H1 (cell line): Measurements from ENCODE around the gene ZDHHC24. TPM values are rescaled to one million over a fixed set of nuclear protein-coding genes. Genes with fewer than 3 reads are reported as not detected.

Experiments used
- CTCF ChIA-PET: fragments of 300-600 bp; sonication (Branson Sonifier 250); formaldehyde crosslinking; loops from one replicate; lab custom pipeline; 2021; ENCODE audit not compliant: partially characterized antibody; lab: Charles Lee
- POLR2A ChIA-PET: fragments of 300-600 bp; sonication (Branson Sonifier 250); formaldehyde crosslinking; loops from one replicate; lab custom pipeline; 2021; ENCODE audit warnings: inconsistent platforms; ENCODE audit not compliant: partially characterized antibody; lab: Charles Lee
- DNase-seq, 2 experiments: peaks; one replicate each; pipeline versions ENCODE4 v3.0.0 to v3.0.0-alpha.2; 2010 to 2022; ENCODE audit warnings: low spot score in 2 of 2, low read depth in 1 of 2, mixed read lengths in 1 of 2
- FAIRE-seq: peaks from 2 replicates; lab custom pipeline; 2011; peaks lifted over from hg19 to GRCh38; lab: Jason Lieb, UNC
- H2AFZ ChIP-seq: 2 replicates; pipeline ENCODE4 v1.8.1; 2012; ENCODE audit warnings: low read length, inconsistent platforms
- H2AK5ac ChIP-seq: 2 replicates; pipeline ENCODE4 v1.6.1; 2013; ENCODE audit warnings: low read depth, low read length
- H2BK120ac ChIP-seq: replicated peaks from 2 replicates; pipeline ENCODE3; 2013; ENCODE audit warnings: low read depth, low read length, inconsistent platforms
- H2BK12ac ChIP-seq: 2 replicates; pipeline ENCODE4 v1.6.1; 2013; ENCODE audit warnings: low read depth, low read length
- H2BK15ac ChIP-seq: 2 replicates; pipeline ENCODE4 v1.6.1; 2013; ENCODE audit warnings: low read length
- H2BK20ac ChIP-seq: 2 replicates; pipeline ENCODE4 v1.6.1; 2013; ENCODE audit warnings: low read length
- H2BK5ac ChIP-seq: 2 replicates; pipeline ENCODE4 v1.6.1; 2013; ENCODE audit warnings: low read depth, low read length
- H3K14ac ChIP-seq: 2 replicates; pipeline ENCODE4 v1.6.1; 2013; ENCODE audit warnings: inconsistent platforms; ENCODE audit not compliant: insufficient read length
- H3K18ac ChIP-seq: 2 replicates; pipeline ENCODE4 v1.6.1; 2013; ENCODE audit warnings: low read length; ENCODE audit errors: extremely low read depth
- H3K23ac ChIP-seq: 2 replicates; pipeline ENCODE4 v1.6.1; 2013; ENCODE audit warnings: inconsistent platforms; ENCODE audit not compliant: insufficient read length
- H3K23me2 ChIP-seq: 2 replicates; pipeline ENCODE4 v1.6.1; 2013; ENCODE audit warnings: low read depth, low read length
- H3K27ac ChIP-seq: 2 replicates; pipeline ENCODE4 v1.6.1; 2011; ENCODE audit warnings: low read depth, low read length, inconsistent platforms
- H3K27me3 ChIP-seq, 4 experiments: replicated peaks in 1 of 4; 1 replicate in 1 of 4; 2 replicates in 3 of 4; pipeline versions ENCODE4 v1.6.1 to v1.8.1; 2011 to 2013; ENCODE audit warnings: low read length in 3 of 4, mild to moderate bottlenecking in 3 of 4, inconsistent platforms in 2 of 4, mixed read lengths in 2 of 4, moderate library complexity in 1 of 4; ENCODE audit not compliant: control insufficient read depth in 3 of 4, insufficient read depth in 3 of 4; ENCODE audit errors: extremely low read depth in 1 of 4
- H3K36me3 ChIP-seq, 4 experiments: 2 replicates each; pipeline versions ENCODE4 v1.6.1 to v1.8.1; 2011 to 2013; ENCODE audit warnings: mild to moderate bottlenecking in 4 of 4, low read length in 3 of 4, moderate library complexity in 2 of 4, control low read depth in 1 of 4, inconsistent platforms in 1 of 4; ENCODE audit not compliant: insufficient read depth in 4 of 4, control insufficient read depth in 2 of 4
- H3K4ac ChIP-seq: replicated peaks from 2 replicates; pipeline ENCODE3; 2013; ENCODE audit warnings: low read length, low read depth, mixed read lengths, inconsistent platforms; ENCODE audit not compliant: insufficient read length
- H3K4me1 ChIP-seq, 4 experiments: replicated peaks in 1 of 4; 1 replicate in 1 of 4; 2 replicates in 3 of 4; pipeline versions ENCODE4 v1.6.1 to v1.8.1; 2011 to 2013; ENCODE audit warnings: low read length in 3 of 4, inconsistent platforms in 2 of 4, mixed read lengths in 1 of 4; ENCODE audit not compliant: insufficient read depth in 4 of 4, control insufficient read depth in 3 of 4
- H3K4me2 ChIP-seq, 2 experiments: 2 replicates each; pipeline versions ENCODE4 v1.6.1 to v1.8.1; 2011 to 2013; ENCODE audit warnings: low read depth in 2 of 2, low read length in 2 of 2, control low read depth in 1 of 2, inconsistent platforms in 1 of 2, mild to moderate bottlenecking in 1 of 2; ENCODE audit not compliant: insufficient read depth in 1 of 2
- H3K4me3 ChIP-seq, 4 experiments: fragments of 200-600, 300-600 bp in 1 of 4; sonication (generic), shearing (Covaris generic), sonication (Bioruptor Twin) in 1 of 4; 2 replicates each; pipeline versions ENCODE4 v1.5.1 to v1.8.1; 2011 to 2016; ENCODE audit warnings: low read length in 4 of 4, low read depth in 3 of 4, control low read depth in 2 of 4, inconsistent platforms in 2 of 4, mild to moderate bottlenecking in 2 of 4, mixed read lengths in 1 of 4, moderate library complexity in 1 of 4; ENCODE audit not compliant: insufficient read depth in 2 of 4; ENCODE audit errors: extremely low read depth in 1 of 4
- H3K56ac ChIP-seq: replicated peaks from 2 replicates; pipeline ENCODE3; 2013; ENCODE audit warnings: low read depth, mild to moderate bottlenecking, mixed read lengths, low read length, inconsistent platforms; ENCODE audit not compliant: insufficient read length
- H3K79me1 ChIP-seq: 2 replicates; pipeline ENCODE4 v1.6.1; 2013; ENCODE audit warnings: low read depth, low read length, control low read depth
- H3K79me2 ChIP-seq, 2 experiments: 2 replicates each; pipeline versions ENCODE4 v1.6.1 to v1.8.1; 2012 to 2013; ENCODE audit warnings: low read length in 2 of 2, mild to moderate bottlenecking in 2 of 2, inconsistent platforms in 1 of 2; ENCODE audit not compliant: insufficient read depth in 2 of 2, control insufficient read depth in 1 of 2
- H3K9ac ChIP-seq, 4 experiments: replicated peaks in 1 of 4; 1 replicate in 1 of 4; 2 replicates in 3 of 4; pipeline versions ENCODE4 v1.6.1 to v1.8.1; 2011 to 2013; ENCODE audit warnings: low read depth in 3 of 4, low read length in 3 of 4, control low read depth in 2 of 4, mild to moderate bottlenecking in 2 of 4, moderate library complexity in 2 of 4, inconsistent platforms in 1 of 4; ENCODE audit errors: extremely low read depth in 1 of 4
- H3K9me3 ChIP-seq, 2 experiments: 2 replicates each; pipeline versions ENCODE4 v1.6.1 to v1.8.1; 2012 to 2013; ENCODE audit warnings: mild to moderate bottlenecking in 2 of 2, moderate library complexity in 2 of 2, control low read depth in 1 of 2, inconsistent platforms in 1 of 2, low read depth in 1 of 2, low read length in 1 of 2, mixed read lengths in 1 of 2; ENCODE audit not compliant: insufficient read depth in 2 of 2
- H4K20me1 ChIP-seq, 2 experiments: replicated peaks in 1 of 2; 2 replicates each; pipeline versions ENCODE3 to v1.8.1; 2011 to 2013; ENCODE audit warnings: inconsistent platforms in 2 of 2, low read length in 2 of 2, mild to moderate bottlenecking in 1 of 2; ENCODE audit not compliant: insufficient read depth in 2 of 2, control insufficient read depth in 1 of 2
- H4K5ac ChIP-seq: 2 replicates; pipeline ENCODE4 v1.6.1; 2013; ENCODE audit warnings: low read length, low read depth, mixed read lengths, inconsistent platforms; ENCODE audit not compliant: insufficient read length
- H4K8ac ChIP-seq: 2 replicates; pipeline ENCODE4 v1.8.0; 2013; ENCODE audit warnings: mild to moderate bottlenecking, moderate library complexity, low read length, inconsistent platforms; ENCODE audit not compliant: insufficient read depth; ENCODE audit errors: extremely low read depth
- H4K91ac ChIP-seq: replicated peaks from 2 replicates; pipeline ENCODE3; 2013; ENCODE audit warnings: low read length, mixed read lengths, inconsistent platforms; ENCODE audit not compliant: insufficient read length
- CBX8 ChIP-seq: fragments of 300-800, 300-1000 bp; sonication (generic); IDR thresholded peaks from 2 replicates; pipeline ENCODE4 v1.7.1; 2016; ENCODE audit warnings: low read depth, low read length, borderline replicate concordance
- EP300 ChIP-seq, 2 experiments: IDR thresholded peaks; 1 replicate in 1 of 2; 2 replicates in 1 of 2; pipeline ENCODE4 v1.6.1; 2011 to 2012; ENCODE audit warnings: low read depth in 2 of 2, low read length in 2 of 2, mild to moderate bottlenecking in 2 of 2, borderline replicate concordance in 1 of 2, inconsistent platforms in 1 of 2, moderate library complexity in 1 of 2
- FOSL1 ChIP-seq: IDR thresholded peaks from 2 replicates; pipeline ENCODE4 v1.6.1; 2011; ENCODE audit warnings: mild to moderate bottlenecking, low read depth, low read length, moderate library complexity; ENCODE audit not compliant: insufficient read depth
- KDM4A ChIP-seq: IDR thresholded peaks from one replicate; pipeline ENCODE4 v1.7.1; 2012; ENCODE audit warnings: low read depth, mild to moderate bottlenecking, moderate library complexity, low read length, inconsistent platforms; ENCODE audit not compliant: severe bottlenecking
- RAD21 ChIP-seq, 2 experiments: IDR thresholded peaks in 1 of 2; conservative IDR thresholded peaks in 1 of 2; 2 replicates each; pipeline ENCODE4 v1.6.1; 2011; ENCODE audit warnings: low read depth in 2 of 2, low read length in 2 of 2, improper control_type of control experiment in 1 of 2, inconsistent platforms in 1 of 2, mild to moderate bottlenecking in 1 of 2, moderate library complexity in 1 of 2
- RNF2 ChIP-seq: fragments of 200-900, 300-1000 bp; sonication (generic); IDR thresholded peaks from 2 replicates; pipeline ENCODE4 v1.7.1; 2016; ENCODE audit warnings: borderline replicate concordance, low read depth, mild to moderate bottlenecking, antibody characterized with exemption, low read length; ENCODE audit not compliant: poor library complexity, severe bottlenecking; ENCODE audit errors: missing control alignments
- SIX5 ChIP-seq: IDR thresholded peaks from 2 replicates; pipeline ENCODE4 v1.6.1; 2011; ENCODE audit warnings: mild to moderate bottlenecking, low read depth, low read length
- TBP ChIP-seq: IDR thresholded peaks from 2 replicates; pipeline ENCODE4 v1.6.1; 2011; ENCODE audit warnings: low read depth, low read length, improper control_type of control experiment
- WGBS, 2 experiments: shearing (Covaris generic) in 1 of 2; methylation state at CpG; one replicate each; pipeline versions ENCODE4 v1.1.6 to v1.1.7; 2013 to 2015; ENCODE audit warnings: low lambda C conversion rate in 2 of 2, mixed read lengths in 2 of 2, inconsistent platforms in 1 of 2, low coverage in 1 of 2, missing lambda C conversion rate in 1 of 2; ENCODE audit not compliant: insufficient replicate concordance in 2 of 2, insufficient coverage in 1 of 2, insufficient read length in 1 of 2; ENCODE audit errors: extremely low coverage in 1 of 2, missing lambda C conversion rate in 1 of 2; 5-methylcytosine and 5-hydroxymethylcytosine counted together
- polyA plus RNA-seq, 7 experiments: library from polyadenylated mRNA; depleted of rRNA in 3 of 7; stranded (reverse) in 5 of 7; unstranded in 2 of 7; fragments of >200 nt in 5 of 7; fragments of 200-250 nt in 2 of 7; gene quantifications; 1 replicate in 5 of 7; 2 replicates in 1 of 7; 4 replicates in 1 of 7; pipeline versions ENCODE4 v1.2.1 to v1.2.3, GENCODE V29; 2011 to 2013; ENCODE audit warnings: missing spikeins in 2 of 7, mixed read lengths in 2 of 7
- total RNA-seq: library from RNA; stranded (reverse); fragmentation: NEBNext Ultra II Directional; extraction: Animal tissue kit (Norgen Biotek cat#: 25700); gene quantifications from 2 replicates; pipeline ENCODE4 v1.2.1, GENCODE V29; 2021
- TF ChIP-seq, protein P1 (sequence below): IDR thresholded peaks from 2 replicates; pipeline ENCODE4 v1.6.1; 2012; ENCODE audit warnings: inconsistent platforms
- TF ChIP-seq, protein P2 (sequence below): IDR thresholded peaks from 2 replicates; pipeline ENCODE4 v1.6.1; 2011; ENCODE audit warnings: low read depth, mild to moderate bottlenecking, low read length; ENCODE audit not compliant: insufficient read depth

ZDHHC24 gene
- total and polyA plus RNA-seq, 2 of the 8 experiments (the other 6 are each of a cell fraction or from before 2014, with no cell fraction given), result 8.4 to 9.7 TPM

DNA sequence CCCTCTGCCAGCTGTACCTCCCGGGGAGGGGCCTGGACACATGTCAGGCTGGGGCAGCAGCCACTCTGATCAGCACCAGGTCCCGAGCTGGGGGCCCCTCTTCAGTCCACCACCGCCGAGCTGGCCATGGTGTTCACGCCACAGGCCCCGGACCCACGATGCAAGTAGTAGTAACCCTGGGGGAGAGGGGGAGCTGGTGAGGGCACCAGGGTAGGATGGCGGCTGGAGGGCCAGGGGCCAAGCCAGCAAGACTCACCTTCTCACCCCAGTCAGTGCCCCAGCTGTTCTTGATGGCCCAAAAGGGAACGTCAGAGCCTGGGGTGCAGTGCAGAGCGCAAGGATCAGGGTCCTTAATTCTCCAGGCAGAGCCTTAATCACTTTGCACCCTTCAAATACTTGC is 18.0 kb upstream of the ZDHHC24 start:
- no peaks in the 10 kb centered on the region for H3K79me1 ChIP-seq
- DNase-seq, result no peak
- no peak for FAIRE-seq
- no peak overlapping the region for H2BK12ac ChIP-seq
- H3K4me2 ChIP-seq, result no peak overlapping the region
- H3K23me2 ChIP-seq, result no peaks in the 10 kb centered on the region
- no peak overlapping the region for H4K8ac ChIP-seq
- H3K4ac ChIP-seq, result no peak overlapping the region
- no peaks in the 10 kb centered on the region for H3K9me3 ChIP-seq
- no peak for TF ChIP-seq FOSL1
- TF ChIP-seq, protein P1, sequence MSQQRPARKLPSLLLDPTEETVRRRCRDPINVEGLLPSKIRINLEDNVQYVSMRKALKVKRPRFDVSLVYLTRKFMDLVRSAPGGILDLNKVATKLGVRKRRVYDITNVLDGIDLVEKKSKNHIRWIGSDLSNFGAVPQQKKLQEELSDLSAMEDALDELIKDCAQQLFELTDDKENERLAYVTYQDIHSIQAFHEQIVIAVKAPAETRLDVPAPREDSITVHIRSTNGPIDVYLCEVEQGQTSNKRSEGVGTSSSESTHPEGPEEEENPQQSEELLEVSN, result no peak
- TF ChIP-seq RNF2, result no peak
- TF ChIP-seq CBX8, result no peak
- TF ChIP-seq TBP, result no peak
- TF ChIP-seq EP300 (IDR thresholded peaks at IDR 0.05; ENCODE audit: borderline replicate concordance in 1 of 2, low read depth in 2 of 2, low read length in 2 of 2), result no peak
- TF ChIP-seq, protein P2, sequence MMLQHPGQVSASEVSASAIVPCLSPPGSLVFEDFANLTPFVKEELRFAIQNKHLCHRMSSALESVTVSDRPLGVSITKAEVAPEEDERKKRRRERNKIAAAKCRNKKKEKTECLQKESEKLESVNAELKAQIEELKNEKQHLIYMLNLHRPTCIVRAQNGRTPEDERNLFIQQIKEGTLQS, result no peak
- TF ChIP-seq KDM4A, result no peak
- TF ChIP-seq SIX5, result no peak
- no peak for TF ChIP-seq RAD21 (IDR thresholded peaks at IDR 0.05 in 1 of 2, conservative IDR thresholded peaks at IDR 0.05 in 1 of 2; ENCODE audit: low read depth in 2 of 2, low read length in 2 of 2)
- no peak overlapping the region for H2BK20ac ChIP-seq
- ChIA-PET CTCF (interaction anchor here (1.1 to 3.5 kb wide), 5 partner anchors 10 to 114 kb away, joined by 3 to 12 read pairs (median 4); partner anchors contain the start of gene RBM4B), POLR2A (interaction anchor here (0.8 to 7.4 kb wide), 8 partner anchors 9 to 113 kb away, joined by 3 to 54 read pairs (median 6); partner anchors contain the start of genes ACTN3, RBM14, RBM4 and ZDHHC24)
- H3K18ac ChIP-seq, result no peak overlapping the region
- no peak overlapping the region for H3K14ac ChIP-seq
- 96% methylated on average over 8 of the region's 10 CpGs; no CpG with 5 or more reads in 1 of the 2 experiments for WGBS, 2 experiments
- H3K36me3 ChIP-seq, result peaks cover 10 to 39% (median 32%) of the 10 kb centered on the region in 4 experiments
- no peak overlapping the region for H3K4me3 ChIP-seq
- H4K20me1 ChIP-seq, result no peaks in the 10 kb centered on the region
- no peaks in the 10 kb centered on the region for H3K79me2 ChIP-seq
- H2AK5ac ChIP-seq, result no peak overlapping the region
- no peak overlapping the region for H3K56ac ChIP-seq
- no peak overlapping the region for H3K23ac ChIP-seq
- no peak overlapping the region; the same call in 1 of the 2 replicates for H2BK5ac ChIP-seq
- H3K27ac ChIP-seq, result no peak overlapping the region
- no peak overlapping the region for H3K9ac ChIP-seq
- no peak overlapping the region for H2BK15ac ChIP-seq
- no peak overlapping the region for H4K5ac ChIP-seq
- no peaks in the 10 kb centered on the region for H3K27me3 ChIP-seq
- H4K91ac ChIP-seq, result no peak overlapping the region
- no peak overlapping the region for H2AFZ ChIP-seq
- peaks cover 0 to 2% (median 0%) of the 10 kb centered on the region in 4 experiments; a peak in 1 of 7 replicates for H3K4me1 ChIP-seq
- no peak overlapping the region for H2BK120ac ChIP-seq
